KG1 (cell line): ENCODE data around the gene KIAA0825.

Experiments used
- DNase-seq: peaks from one replicate; lab custom pipeline; 2025; lab: John Stamatoyannopoulos, UW

KIAA0825 gene

GRCh38 chr5:94433397-94434163 lies 184.8 kb downstream of the KIAA0825 start:
- no peak for DNase-seq

- no peak for DNase-seq
Observed at GRCh38 chr5:94432499-94432898, 185.9 kb downstream of the KIAA0825 start.

- DNase-seq, result no peak
Observed at GRCh38 chr5:94431696-94432095, 186.7 kb downstream of the KIAA0825 start.

- DNase-seq, result no peak
Observed at GRCh38 chr5:94429566-94429965, 188.8 kb downstream of the KIAA0825 start.

- DNase-seq, result no peak
Observed at GRCh38 chr5:94425396-94425795, 193.0 kb downstream of the KIAA0825 start.

GRCh38 chr5:94423411-94423810 lies 195.0 kb downstream of the KIAA0825 start:
- no peak for DNase-seq

GRCh38 chr5:94422812-94423211 lies 195.6 kb downstream of the KIAA0825 start:
- DNase-seq, result no peak

GRCh38 chr5:94420885-94421284 lies 197.5 kb downstream of the KIAA0825 start:
- no peak for DNase-seq

GRCh38 chr5:94415798-94416197 lies 202.6 kb downstream of the KIAA0825 start:
- DNase-seq, result no peak

- DNase-seq, result no peak
Observed at GRCh38 chr5:94409440-94409839, 209.0 kb downstream of the KIAA0825 start.

- no peak for DNase-seq
Observed at GRCh38 chr5:94407023-94407422, 211.4 kb downstream of the KIAA0825 start.

- no peak for DNase-seq
Observed at GRCh38 chr5:94403483-94403882, 214.9 kb downstream of the KIAA0825 start.

- DNase-seq, result no peak
Observed at GRCh38 chr5:94402096-94402495, 216.3 kb downstream of the KIAA0825 start.

GRCh38 chr5:94397508-94397907 lies 220.9 kb downstream of the KIAA0825 start:
- no peak for DNase-seq

GRCh38 chr5:94396687-94397086 lies 221.7 kb downstream of the KIAA0825 start:
- DNase-seq, result no peak

GRCh38 chr5:94395468-94395867 lies 222.9 kb downstream of the KIAA0825 start:
- DNase-seq, result no peak

GRCh38 chr5:94391996-94392395 lies 226.4 kb downstream of the KIAA0825 start:
- DNase-seq, result no peak

- DNase-seq, result no peak
Observed at GRCh38 chr5:94389515-94389899, 228.9 kb downstream of the KIAA0825 start.

- no peak for DNase-seq
Observed at GRCh38 chr5:94388773-94389514, 229.5 kb downstream of the KIAA0825 start.

- no peak for DNase-seq
Observed at GRCh38 chr5:94385767-94386166, 232.6 kb downstream of the KIAA0825 start.

- no peak for DNase-seq
Observed at GRCh38 chr5:94378062-94378461, 240.3 kb downstream of the KIAA0825 start.

- no peak for DNase-seq
Observed at GRCh38 chr5:94376672-94377345, 241.6 kb downstream of the KIAA0825 start.

GRCh38 chr5:94375801-94376200 lies 242.6 kb downstream of the KIAA0825 start:
- DNase-seq, result no peak
